Cardiac septum (tissue), 1 donor: ENCODE measurements around the gene BPIFB2. TPM values are rescaled to one million over a fixed set of nuclear protein-coding genes. Genes with fewer than 3 reads are reported as not detected.
"Not testable (repeated sequence)": the region's sequence is repeated elsewhere in the genome, so short reads cannot be mapped to it uniquely, and the experiment has no call there.

Experiments
- DNase-seq: peaks from one replicate; pipeline ENCODE4 v3.0.0-alpha.2; 2020; ENCODE audit warnings: low spot score
- intact Hi-C: fragments of 100-400 bp; cut with DNase I; formaldehyde crosslinking; loops from one replicate; pipeline ENCODE4 v1.14.0; 2022
- total RNA-seq: library from RNA; stranded (reverse); fragmentation: NEBNext Ultra II Directional; extraction: Animal tissue kit (Norgen Biotek cat#: 25700); gene quantifications from one replicate; pipeline ENCODE4 v1.2.1, GENCODE V29; 2021
- donor health status: DM: no; HTN: no; CAD: no.

The BPIFB2 gene
- total RNA-seq, 1 donor from 2014 or later, result not detected

DNA sequence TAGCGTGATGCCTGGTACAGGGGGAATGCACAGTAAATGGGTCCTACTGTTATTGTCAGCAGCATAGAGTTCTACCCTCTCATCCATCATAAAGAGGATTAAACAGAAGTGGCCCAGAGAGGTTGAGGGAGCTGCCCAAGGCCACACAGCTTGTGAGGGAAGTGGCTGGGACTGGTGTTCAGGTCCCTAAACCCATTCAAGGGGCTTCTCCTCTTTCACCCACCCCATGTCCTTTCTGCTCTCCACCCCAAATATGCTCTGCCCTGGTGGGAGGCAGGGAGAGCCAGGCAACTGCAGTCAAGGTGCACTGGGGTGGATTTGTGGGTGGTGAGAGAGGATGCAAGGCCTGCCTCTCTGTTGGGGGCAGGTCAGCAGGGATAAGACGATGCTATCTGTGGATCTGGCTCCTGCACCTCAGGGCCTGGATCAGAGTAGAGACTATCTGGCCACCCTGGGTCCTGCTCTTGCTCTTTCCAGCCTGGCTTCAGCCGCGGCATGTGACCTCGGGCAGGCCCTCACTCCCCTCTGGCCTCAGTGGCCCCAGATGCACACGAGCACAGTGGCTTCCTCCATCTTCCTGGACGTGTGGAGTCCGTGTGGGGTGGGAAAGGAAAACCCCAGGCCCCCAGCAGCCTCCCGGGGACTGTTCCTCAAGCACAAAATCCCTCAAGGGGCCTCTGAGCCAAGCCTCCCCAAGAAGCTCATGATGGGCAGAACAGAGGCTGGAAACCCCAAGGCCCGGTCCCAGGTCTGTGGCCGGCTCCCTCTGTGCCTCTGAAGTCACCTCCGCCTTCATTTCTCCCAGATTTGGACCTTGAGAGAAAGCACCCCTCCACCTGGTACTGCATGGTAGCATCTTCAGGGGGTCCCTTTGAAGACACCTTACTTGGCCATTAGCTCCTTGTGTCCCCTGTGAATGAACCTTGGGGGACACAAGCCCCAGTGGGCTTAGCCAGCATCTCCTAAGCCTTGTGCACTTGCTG lies 20.6 kb downstream of the BPIFB2 start:
- intact Hi-C loops, result no loop called here
- DNase-seq, result no peak

DNA sequence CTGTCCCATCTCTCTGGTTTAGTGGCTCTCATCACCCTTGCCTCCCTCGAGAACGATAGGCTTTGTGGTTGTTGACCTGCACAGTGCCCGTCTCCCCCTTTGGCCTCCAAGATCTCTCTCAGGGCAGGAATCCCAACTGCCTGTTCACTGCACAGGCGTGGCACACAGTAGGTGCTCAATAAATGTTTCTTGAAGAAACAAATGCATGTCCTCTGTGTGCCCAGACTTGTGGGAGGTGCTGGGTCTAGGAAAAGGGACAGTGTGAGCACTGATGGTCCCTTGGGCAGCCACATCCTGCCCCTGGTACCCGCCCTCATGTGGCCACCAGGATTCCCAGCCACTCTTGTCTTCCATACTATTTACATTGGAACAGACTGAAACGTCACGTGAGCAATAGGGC lies 21.4 kb downstream of the BPIFB2 start:
- intact Hi-C loops, result no loop called here
- no peak for DNase-seq

DNA sequence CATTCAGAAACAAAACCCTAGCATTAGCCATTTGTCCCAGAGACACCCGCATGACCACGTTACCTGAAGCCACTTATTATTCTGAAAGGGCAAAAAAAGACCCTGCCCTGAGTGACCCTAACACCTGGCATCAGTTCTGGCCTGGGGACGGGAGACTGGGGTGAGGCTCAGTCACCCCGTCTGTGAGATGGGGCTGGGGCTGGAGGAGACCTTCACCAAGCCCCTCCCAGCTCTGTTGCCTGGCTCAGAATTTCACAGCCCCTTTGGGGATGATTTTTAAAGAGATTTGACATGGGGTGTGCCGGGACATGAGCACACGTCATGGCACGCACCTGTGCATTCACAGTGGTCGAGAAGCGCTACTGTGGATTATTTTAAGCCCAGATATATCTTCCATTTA lies 22.6 kb downstream of the BPIFB2 start:
- DNase-seq, result no peak
- intact Hi-C loops, result no loop called here

DNA sequence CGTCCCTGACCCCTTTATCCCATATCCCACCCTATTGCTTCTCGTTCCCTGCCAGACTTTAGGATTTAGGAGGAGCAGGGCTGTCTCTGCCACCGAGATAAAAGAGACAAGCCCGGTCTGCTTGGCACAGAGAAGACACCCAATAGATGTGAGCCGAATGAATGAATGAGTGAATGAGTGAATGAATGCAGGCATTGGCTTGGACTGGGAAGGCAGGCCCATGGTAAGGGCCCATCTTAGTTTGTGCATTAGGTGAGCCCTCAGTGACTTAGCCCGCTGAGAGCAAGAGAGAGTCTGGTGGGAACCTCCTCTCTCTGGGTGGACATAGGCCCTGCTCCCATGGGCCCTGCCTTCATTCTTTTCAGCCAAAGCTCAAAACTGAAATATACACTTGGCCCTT lies 23.1 kb downstream of the BPIFB2 start:
- intact Hi-C loops, result no loop called here
- no peak for DNase-seq

DNA sequence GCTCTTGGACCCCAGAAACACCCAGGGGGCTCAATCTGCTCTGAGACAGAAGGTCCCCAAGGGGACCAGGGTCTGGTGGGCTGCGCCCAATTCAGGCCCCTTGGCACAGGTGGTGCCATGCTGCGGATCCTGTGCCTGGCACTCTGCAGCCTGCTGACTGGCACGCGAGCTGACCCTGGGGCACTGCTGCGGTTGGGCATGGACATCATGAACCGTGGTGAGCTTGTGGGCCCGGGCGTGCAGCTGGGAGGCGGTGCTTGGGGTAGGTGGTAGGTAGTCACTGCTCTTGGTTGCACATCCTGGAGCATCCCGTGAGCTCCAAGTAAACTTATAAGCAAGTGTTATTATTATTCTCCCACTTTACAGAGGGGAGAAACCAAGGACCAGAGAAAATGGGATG lies 24.0 kb downstream of the BPIFB2 start, which contains the start of gene BPIFB6:
Gene BPIFB6 (plus strand): TSS at position 118 of the 400 bp plus-strand sequence. CDS start 0 bp downstream, at position 118.
- no peak for DNase-seq
- intact Hi-C loops, result no loop called here

DNA sequence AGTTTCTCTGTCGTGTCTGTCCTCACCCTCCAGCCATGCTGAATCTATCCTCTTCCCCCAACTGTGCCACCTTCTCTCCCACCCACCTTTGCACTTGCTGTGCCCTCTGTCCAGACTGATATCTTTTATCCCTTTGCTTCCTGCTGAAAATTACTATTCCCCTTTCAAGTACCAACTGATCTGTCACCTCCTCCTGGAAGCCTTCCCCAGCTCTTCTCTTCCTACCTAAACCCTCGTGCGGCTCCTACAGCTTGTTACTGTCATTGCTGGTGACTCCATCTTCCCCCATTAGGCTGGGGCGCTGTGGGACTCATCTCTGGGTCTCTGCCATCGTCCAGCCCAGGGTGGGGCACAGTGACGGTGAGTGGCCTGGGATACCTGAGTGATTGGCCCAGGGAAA lies 25.1 kb downstream of the BPIFB2 start:
- DNase-seq, result no peak
- intact Hi-C loops, result no loop called here

DNA sequence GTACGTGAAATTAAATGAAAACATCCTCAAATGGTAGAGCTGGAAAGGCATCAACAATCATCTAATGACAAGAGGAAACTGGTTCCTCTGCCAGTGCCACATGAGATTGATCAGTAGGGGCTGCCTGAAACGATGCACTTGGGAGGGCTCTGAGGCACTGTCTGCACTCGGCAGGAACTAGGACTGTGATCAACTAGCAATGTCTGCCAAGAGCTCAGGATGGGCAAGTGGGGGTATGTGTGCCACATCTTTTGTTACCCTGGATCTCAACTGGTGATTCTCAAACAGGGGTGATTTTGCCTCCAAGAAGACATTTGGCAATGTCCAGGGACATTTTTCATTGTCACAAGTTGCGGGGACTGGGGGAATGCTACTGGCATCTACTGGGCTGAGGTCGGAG lies 25.9 kb downstream of the BPIFB2 start:
- no peak for DNase-seq
- intact Hi-C loops, result no loop called here

DNA sequence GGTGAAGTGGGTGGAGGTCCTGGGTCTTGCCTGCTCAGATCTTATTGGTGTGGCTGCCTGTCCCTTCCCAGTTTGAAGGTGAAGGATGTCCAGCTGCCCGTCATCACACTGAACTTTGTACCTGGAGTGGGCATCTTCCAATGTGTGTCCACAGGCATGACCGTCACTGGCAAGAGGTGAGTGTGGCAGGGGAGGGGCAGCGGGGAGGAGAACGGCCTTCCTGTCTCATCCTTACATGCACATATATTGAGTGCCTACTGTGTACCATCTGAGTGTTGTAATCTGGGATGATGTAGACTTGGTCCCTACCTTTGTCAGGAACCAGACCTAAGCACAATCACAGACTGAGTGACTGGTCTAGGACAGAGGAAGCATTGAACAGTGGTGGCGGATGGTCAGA lies 26.6 kb downstream of the BPIFB2 start:
- intact Hi-C loops, result no loop called here
- no peak for DNase-seq

DNA sequence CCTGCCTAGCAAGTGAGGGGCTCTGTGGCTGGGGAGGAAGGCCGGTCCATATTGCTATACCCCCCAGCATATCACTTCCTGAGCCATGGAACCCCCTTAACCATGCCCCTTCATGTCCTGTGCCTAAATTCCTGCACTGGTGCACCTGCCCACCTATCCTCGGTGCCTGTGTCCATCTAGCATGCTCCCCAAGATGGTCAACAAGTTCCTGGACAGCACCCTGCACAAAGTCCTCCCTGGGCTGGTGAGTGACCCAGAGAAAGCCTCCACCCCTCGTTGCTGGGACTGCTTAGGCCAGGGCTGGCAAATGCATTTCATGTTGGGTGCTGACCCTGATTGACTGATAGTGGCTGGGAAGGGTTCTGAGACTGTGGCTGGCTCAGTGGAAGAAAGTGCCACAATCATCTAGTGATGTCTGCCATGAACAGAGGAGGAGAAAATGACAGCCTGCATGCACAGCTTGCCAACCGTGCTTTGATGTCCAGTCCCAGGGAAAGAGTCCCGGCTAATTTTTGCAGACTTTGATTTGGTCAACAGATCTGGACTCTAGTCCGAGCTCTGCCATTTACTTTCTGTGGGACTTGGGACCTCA lies 27.5 kb downstream of the BPIFB2 start:
- no peak for DNase-seq
- intact Hi-C loops, result no loop called here

DNA sequence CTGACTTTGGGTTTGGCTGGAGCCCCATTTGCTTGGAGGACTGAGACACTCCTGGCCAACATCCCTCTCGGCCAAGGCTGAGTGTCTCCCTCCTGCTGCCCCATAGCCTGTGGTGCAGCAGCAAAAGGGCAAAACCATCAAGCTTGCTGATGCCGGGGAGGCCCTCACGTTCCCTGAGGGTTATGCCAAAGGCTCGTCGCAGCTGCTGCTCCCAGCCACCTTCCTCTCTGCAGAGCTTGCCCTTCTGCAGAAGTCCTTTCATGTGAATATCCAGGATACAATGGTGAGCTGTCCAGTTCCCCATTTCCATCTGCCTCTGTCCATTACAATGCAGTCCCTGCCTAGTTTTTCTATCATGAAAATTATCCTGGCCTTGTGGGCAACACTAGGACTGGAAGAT lies 30.0 kb downstream of the BPIFB2 start:
- DNase-seq, result no peak
- intact Hi-C loops, result no loop called here

DNA sequence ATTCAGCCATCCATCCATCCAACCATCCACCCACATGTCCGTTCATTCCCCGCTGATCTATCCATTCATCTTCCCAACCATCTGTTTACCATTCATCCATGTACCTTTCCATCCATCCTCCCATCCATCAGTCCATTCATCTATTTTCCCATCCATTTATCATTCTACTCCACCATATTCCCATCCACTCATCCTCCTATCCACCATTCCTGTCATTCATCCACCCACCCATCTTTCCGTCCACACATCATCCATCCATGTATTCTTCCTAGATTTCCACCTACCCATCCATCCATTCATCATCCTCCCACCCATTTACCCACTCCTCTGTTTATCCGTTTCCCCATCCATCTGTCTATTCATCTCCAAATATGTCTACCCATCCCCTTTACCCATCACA lies 30.7 kb downstream of the BPIFB2 start:
- intact Hi-C loops, result no loop called here
- DNase-seq, result no peak

DNA sequence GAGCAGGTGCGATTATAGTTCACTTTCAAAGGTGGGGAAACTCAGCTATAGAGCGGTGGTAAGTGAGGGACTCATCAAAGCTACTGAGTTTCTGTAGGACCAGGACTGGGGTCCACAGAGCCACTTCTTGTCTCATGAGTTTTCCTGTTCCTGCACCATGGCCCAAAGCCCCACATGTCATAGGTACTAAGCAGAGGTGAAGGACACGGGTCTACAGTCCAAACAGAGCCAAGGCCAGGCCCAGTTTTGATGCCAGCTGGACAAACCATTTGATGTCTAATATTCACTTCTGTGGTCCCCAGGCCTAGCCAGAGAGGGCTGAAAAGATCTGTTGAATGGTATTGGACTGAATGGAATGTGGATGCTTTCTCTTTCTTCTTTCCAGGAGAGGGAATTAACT lies 34.9 kb downstream of the BPIFB2 start:
- no peak for DNase-seq
- intact Hi-C loops, result no loop called here

DNA sequence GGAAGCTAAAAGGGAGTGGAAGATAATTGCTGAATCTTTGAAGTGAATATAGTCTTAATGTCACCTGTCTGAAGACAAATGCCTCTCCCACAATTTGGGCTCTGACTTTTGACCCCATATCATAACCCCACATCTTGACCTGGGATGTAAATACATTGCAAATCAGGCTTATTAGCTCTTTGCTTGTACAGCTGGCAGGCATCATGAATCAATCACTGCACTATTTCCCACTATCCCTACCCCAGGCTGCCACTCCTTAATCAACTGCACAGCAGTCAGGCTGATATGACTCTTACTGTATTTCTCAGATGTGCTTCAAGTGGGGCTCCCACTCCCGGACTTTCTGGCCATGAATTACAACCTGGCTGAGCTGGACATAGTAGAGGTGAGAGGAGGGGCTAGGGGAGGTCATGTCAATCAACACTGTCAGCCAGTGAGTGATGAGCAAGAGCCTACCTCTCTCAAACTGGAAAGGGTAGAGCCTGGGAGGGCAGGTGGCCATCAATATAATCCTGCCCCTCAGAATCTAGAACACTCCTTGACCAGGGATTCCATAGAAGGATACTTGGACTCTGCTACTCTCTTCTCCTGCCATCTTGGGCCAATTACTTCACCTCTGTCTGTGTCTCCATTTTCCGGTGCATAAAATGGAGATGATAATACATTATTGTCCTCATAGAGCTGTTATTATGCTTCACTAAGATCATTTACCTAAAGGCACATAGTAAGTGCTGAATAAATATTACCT lies 35.7 kb downstream of the BPIFB2 start:
- intact Hi-C loops, result no loop called here
- DNase-seq, result no peak

DNA sequence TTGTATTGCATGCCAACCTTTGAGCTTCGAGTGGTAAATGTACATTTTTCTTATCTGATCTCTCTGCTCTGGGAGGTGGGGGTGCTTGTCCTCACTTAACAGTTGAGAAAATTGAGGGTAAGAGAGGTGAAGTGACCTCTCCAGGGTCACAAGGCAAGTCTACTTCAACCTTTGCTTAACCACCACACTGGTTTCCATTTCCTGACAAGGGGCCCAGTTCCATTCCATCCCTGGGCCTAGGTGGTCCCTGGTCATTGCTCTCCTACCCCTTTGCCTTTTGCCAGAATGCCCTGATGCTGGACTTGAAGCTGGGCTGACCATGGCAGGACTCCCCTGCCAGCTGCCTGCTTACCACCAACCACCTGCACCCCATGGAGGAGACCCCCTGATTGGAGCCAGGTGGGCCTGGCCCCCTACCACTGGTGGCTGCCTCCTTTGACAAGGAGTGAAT lies 36.3 kb downstream of the BPIFB2 start:
- DNase-seq, result no peak
- intact Hi-C loops, result no loop called here

DNA sequence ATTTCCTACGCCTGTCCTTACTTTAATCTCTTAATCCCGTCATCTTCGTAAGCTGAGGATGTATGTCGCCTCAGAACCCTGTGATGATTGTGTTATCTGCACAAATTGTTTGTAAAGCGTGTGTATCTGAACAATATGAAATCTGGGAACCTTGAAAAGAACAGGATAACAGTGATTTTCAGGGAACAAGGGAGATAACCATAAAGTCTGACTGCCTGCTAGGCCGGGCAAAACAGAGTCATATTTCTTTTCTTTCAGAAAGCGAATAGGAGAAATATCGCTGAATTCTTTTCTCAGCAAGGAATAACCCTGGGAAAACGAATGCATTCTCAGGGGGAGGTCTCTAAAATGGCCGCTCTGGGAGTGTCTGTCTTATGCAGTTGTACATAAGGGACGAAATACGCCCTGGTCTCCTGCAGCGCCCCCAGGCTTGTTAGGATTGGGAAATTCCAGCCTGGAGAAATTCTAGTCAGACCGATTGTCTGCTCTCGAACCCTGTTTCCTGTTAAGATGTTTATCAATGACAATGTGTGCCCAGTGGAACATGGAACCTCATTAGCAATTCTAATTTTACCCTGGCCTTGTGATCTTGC lies 37.7 kb downstream of the BPIFB2 start:
- intact Hi-C loops, result not testable (repeated sequence)

DNA sequence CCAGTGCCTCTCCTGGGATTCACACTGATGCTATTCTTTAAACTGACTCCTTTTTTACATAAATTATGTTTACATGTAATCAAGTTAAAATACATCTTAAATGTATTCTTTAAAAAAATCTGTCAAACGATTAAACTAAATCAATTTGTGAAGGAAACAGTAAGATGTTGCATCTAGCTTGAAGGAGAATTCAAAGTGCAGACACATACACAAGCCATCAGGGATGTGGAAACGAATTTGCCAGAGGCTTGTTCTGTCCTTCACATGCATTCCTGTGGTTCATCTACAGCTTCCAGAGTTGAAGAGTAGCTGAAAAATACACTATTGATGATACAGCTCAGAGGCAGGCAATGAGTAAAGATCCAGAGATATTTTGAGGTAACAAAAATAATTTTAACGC lies 38.9 kb downstream of the BPIFB2 start:
- intact Hi-C loops, result no loop called here
- no peak for DNase-seq

More for the DNA sequence above, 37.7 kb downstream of the BPIFB2 start:
- DNase-seq, result not testable (repeated sequence)

DNA sequence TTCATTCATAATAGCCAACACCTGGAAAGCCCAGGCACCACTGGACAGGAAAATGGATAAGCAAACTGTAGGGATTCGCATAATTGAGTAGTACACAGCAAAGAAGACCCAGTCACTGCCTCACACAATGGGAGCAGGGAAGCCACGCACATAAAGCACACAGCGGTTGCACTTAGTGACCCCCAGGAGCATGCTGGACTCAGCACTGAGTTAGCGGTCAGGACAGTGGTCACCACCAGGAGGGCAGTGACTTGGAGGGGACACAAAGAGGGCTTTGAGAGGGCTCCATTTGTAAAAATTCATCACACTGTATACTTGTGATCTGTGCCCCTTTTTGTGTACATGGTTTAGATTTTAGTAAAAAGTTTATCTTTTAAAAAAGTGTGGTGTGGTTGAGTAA lies 43.8 kb downstream of the BPIFB2 start:
- intact Hi-C loops, result no loop called here
- DNase-seq, result no peak

DNA sequence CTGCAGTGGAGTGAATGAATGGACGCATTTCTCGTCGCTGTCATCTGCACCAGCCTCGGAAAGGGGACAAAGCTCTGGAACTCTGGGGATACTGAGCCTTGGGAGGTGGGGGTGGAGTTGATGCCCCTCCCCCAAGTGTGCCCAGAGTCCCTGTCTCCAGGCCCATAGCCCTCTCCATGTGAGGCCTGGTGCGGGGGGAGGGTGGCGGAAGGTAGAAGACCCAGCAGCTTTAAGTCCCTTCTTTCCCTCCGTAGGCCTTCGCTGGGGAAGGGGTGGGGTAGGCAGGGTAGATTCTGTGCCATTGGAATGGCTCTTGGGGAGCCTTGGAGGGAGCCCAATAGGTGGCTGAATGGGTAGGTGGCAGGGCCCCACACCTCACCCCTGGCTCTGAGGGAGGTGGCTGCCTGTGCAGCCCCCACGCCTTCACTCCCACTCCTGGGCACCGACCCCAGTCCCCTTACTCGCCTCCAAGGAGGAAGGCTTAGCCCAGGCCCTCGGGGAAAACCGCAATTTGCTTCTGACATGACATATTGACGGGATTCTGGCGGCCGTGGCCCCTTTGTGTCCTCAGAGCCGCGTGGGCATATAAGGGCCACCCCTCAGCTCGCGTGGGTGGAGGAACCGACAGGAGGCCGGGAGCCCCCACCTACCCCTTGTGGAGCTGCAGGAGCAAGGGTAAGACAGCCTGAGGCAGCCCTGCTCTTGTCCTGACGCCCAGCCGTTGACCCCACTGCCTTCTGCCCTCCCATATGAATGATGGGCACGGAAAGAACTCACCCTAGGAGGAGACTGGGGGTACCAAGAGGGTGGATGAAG lies 46.0 kb downstream of the BPIFB2 start, which contains the start of gene BPIFB3:
Gene BPIFB3 (plus strand): TSS at position 613 of the 816 bp plus-strand sequence. CDS start 1,533 bp downstream, outside the sequence.
- no peak for DNase-seq
- intact Hi-C loops, result no loop called here

DNA sequence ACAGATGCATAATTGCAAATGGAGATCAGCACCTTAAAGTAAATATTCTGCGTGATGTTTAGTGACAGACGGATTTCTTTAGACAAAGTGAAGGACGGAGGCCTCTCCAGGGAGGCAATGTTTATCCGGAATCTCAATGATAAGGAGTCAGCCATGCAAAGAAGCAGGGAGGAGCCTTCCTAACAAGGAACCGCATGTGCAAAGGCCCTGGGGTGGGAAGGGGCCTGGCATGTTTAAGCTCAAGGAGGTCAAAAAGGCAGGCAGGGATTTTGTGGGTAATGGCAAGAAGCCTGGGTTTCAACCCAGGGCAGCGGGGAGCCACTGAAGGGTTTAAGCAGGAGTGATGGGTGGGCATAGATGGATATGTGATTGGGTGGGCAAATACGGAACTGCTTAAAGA lies 46.9 kb downstream of the BPIFB2 start:
- no peak for DNase-seq
- intact Hi-C loops, result no loop called here
